HL-60/S4 treated with phorbol 12-myristate 13-acetate at 8.2 ng/mL for 4 days and 3 days (cell line): ENCODE data around the gene CABP4.
"Not testable (repeated sequence)": the region's sequence is repeated elsewhere in the genome, so short reads cannot be mapped to it uniquely, and the experiment has no call there.

Source experiments
- in situ Hi-C: fragments of 300-500 bp; cut with MboI; formaldehyde crosslinking; loops from 2 replicates; pipeline ENCODE4 v1.15.0; 2022; ENCODE audit warnings: low sequenced_read_pairs

The CABP4 gene

GRCh38 chr11:67452141-67452952 lies 2.8 kb upstream of the CABP4 start, which contains the start of gene GPR152:
TSS of gene GPR152 (minus strand) at chr11:67452729. CDS start at chr11:67452724, 5 bp downstream.
- in situ Hi-C loops, result no loop called here

- in situ Hi-C loops, result no loop called here
Measured at GRCh38 chr11:67453816-67454732, 1.1 kb upstream of the CABP4 start.

GRCh38 chr11:67456068-67456705 lies 1.0 kb downstream of the CABP4 start:
- in situ Hi-C loops, result no loop called here

GRCh38 chr11:67457453-67457852 lies 2.3 kb downstream of the CABP4 start:
- in situ Hi-C loops, result no loop called here

- in situ Hi-C loops, result no loop called here
Measured at GRCh38 chr11:67458266-67458665, 3.1 kb downstream of the CABP4 start.

GRCh38 chr11:67463186-67463585 lies 8.0 kb downstream of the CABP4 start:
- in situ Hi-C loops, result no loop called here

- in situ Hi-C loops, result no loop called here
Measured at GRCh38 chr11:67463680-67464410, 8.7 kb downstream of the CABP4 start.

- in situ Hi-C loops, result no loop called here
Measured at GRCh38 chr11:67464411-67465188, 9.4 kb downstream of the CABP4 start.

GRCh38 chr11:67465189-67465510 lies 10.0 kb downstream of the CABP4 start:
- in situ Hi-C loops, result no loop called here

GRCh38 chr11:67465530-67465929 lies 10.4 kb downstream of the CABP4 start:
- in situ Hi-C loops, result not testable (repeated sequence)

- in situ Hi-C loops, result no loop called here
Measured at GRCh38 chr11:67466367-67466766, 11.2 kb downstream of the CABP4 start.

GRCh38 chr11:67466962-67467771 lies 12.0 kb downstream of the CABP4 start:
- in situ Hi-C loops, result no loop called here

- in situ Hi-C loops, result no loop called here
Measured at GRCh38 chr11:67468056-67468455, 12.9 kb downstream of the CABP4 start.

- in situ Hi-C loops, result no loop called here
Measured at GRCh38 chr11:67468456-67468758, 13.3 kb downstream of the CABP4 start.

- in situ Hi-C loops, result no loop called here
Measured at GRCh38 chr11:67468759-67469507, 13.8 kb downstream of the CABP4 start, which contains the start of gene TMEM134. TSS of gene TMEM134 (minus strand) at chr11:67469251. CDS start at chr11:67469192, 59 bp downstream.

GRCh38 chr11:67469508-67469811 lies 14.3 kb downstream of the CABP4 start:
- in situ Hi-C loops, result no loop called here

- in situ Hi-C loops, result no loop called here
Measured at GRCh38 chr11:67470337-67471002, 15.3 kb downstream of the CABP4 start.

GRCh38 chr11:67472882-67473281 lies 17.7 kb downstream of the CABP4 start:
- in situ Hi-C loops, result no loop called here
